ELF-1 (cell line): ENCODE data around the gene DBT.
"Not testable (repeated sequence)": the region's sequence is repeated elsewhere in the genome, so short reads cannot be mapped to it uniquely, and the experiment has no call there.

Source experiments
- DNase-seq: peaks from one replicate; pipeline ENCODE4 v3.0.0-alpha.2; 2016; ENCODE audit warnings: low read depth, low spot score

Gene DBT

DNA sequence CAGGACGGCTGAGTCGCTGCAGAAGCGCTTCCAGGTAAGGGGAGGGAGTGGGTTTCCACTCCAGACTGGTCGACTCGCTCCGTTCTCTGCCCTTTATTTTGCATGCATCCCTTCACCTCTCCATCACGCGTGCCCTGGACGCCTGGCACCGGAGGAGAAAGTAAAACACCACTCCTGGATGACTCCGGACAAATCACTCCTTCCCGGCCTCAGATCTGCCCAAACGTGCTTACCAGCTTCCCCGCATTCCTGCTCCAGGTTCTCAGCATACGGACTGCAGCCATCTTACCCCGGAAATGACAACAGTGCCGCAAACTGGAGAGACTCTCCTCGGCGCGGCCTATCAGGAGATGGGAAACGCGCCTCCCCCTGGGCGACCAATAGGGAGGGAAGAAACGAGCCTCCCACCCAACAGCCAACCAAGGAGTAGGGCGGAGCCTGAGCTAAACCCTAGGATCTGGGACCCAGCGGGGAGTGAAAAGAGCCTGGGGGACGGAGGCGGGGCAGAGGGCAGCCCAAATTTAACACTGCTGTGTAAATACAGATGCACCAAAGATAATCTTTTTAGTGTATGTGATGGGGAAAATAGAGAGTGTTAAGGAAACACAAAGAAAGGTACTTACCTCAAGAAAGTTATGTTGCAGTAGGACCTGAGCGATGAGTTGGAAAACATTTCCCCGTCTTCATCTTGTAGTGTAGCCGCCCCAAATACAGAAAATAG is at the start of gene DBT:
Gene DBT (minus strand): TSS at position 298 of the 721 bp plus-strand sequence. CDS start 14 bp downstream, at position 284.
- DNase-seq: peak; percentile 99

- DNase-seq: no peak
Observed at GRCh38 chr1:100298512-100298911, 48.9 kb upstream of the DBT start.

- not testable (repeated sequence) for DNase-seq
Observed at GRCh38 chr1:100296997-100297396, 47.4 kb upstream of the DBT start.

DNA sequence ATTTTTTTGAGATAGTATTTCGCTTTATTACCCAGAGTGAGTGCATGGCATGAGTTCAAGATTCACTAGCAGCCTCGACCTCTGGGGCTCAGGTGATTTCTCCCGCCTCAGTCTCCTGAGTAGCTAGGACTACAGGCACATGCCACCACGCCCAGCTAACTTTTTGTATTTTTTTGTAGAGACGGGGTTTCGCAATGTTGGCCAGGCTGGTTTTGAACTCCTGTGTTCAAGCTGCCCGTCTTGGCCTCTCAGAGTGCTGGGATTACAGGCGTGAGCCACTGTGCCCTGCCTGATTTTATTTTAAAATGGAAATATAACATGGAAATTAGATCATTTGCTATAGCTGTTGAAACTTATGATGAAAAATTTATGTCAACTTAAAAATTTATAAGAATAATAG is 46.5 kb upstream of the DBT start:
- DNase-seq: no peak

- no peak for DNase-seq
Observed at GRCh38 chr1:100292711-100293110, 43.1 kb upstream of the DBT start.

DNA sequence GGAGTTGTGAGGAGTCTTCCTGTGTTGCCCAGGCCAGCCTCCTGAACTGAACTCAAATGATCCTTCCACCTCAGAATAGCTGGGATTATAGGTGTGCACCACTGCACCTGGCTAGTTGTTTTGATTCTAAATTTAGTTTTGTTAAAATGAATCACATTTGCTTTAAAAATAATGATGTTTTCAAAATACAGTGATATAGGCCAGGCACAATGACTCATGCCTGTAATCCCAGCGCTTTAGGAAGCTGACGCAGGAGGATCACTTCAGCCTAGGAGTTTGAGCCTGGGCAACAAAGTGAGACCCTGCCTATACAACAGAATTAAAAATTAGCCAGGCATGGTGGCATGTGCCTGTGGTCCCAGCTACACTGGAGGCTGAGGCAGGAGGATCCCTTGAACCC is 40.7 kb upstream of the DBT start:
- no peak for DNase-seq

- no peak for DNase-seq
Observed at GRCh38 chr1:100287162-100287561, 37.5 kb upstream of the DBT start.

- DNase-seq: no peak
Observed at GRCh38 chr1:100284591-100284990, 35.0 kb upstream of the DBT start.

DNA sequence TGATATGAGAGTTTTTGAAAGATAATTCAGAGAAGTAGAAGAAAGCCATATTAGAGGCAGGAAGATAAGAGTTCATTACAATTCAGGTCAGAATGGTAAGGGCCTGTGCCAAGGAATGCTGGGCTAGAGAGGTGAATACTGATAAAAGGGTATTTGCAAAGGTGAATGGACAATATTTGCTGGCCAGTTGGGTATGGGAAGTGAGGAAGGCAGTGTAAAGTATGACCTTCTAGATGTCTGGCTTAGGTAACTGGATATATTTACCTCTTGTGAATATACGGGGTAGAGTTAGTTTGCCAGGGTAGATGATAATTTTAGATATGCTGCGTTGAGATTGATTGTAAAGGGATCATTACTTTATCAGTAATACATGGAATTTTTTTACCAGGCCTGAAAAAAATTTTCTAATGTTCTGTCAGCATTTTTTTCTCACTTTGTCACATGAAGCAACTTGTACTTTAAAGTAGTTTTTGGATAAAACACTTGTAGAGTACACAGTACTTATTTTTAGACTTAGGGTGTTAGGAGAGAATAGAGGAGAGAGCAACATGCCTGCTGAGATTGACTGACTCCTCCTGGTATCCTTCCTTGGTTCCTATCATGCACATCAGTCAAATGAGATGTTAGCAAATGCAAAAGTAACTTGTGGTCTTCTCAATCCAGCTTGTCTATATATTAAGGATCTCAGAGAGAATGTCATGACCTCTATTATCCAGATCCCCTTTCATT is 30.5 kb upstream of the DBT start:
- DNase-seq: no peak

GRCh38 chr1:100279358-100279923 is 29.8 kb upstream of the DBT start:
- no peak for DNase-seq

DNA sequence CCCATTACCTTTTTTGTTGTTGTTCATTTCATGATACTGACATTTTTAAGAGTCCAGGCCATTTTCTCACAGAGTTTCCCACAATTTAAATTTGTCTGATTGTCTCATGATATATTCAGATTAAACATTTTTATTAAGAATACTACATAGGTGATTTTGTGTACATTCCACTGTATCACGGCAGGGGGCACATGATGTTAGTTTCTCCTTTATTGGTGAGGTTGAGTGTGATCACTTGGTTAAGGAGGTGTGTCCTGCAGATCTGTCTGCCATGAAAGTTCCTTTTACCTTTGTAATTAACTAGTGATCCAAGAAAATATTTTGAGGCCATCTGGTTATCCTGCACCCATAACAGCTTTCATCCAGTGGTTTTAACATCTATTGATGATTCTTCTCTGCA is 28.2 kb upstream of the DBT start:
- no peak for DNase-seq

- DNase-seq: no peak
Observed at GRCh38 chr1:100268202-100268601, 18.6 kb upstream of the DBT start.

DNA sequence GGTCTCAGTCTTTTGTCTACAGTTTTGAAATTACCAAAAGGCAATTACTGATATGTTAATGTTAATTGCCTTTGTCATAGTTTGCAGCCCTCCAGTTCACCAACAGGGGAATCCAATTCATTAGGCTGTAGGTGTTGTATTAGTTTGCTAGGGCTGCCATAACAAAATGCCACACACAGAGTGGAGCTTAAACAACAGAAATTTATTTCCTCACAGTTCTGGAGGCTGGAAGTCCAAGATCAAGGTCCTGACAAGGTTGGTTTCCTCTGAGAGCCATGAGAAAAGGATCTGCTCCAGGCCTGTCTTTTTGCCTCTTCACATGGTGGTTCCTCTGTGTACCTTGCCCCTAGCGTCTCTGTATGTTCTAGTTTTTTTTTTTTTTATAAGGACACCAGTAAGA is 17.6 kb upstream of the DBT start:
- no peak for DNase-seq

GRCh38 chr1:100266741-100267140 is 17.1 kb upstream of the DBT start:
- DNase-seq: no peak

- DNase-seq: peak; percentile 94
Observed at GRCh38 chr1:100265931-100266740, 16.5 kb upstream of the DBT start, which contains the start of gene RTCA. Gene RTCA, plus strand, starts transcription at chr1:100266216. Its CDS starts 160 bp downstream, at chr1:100266376.

DNA sequence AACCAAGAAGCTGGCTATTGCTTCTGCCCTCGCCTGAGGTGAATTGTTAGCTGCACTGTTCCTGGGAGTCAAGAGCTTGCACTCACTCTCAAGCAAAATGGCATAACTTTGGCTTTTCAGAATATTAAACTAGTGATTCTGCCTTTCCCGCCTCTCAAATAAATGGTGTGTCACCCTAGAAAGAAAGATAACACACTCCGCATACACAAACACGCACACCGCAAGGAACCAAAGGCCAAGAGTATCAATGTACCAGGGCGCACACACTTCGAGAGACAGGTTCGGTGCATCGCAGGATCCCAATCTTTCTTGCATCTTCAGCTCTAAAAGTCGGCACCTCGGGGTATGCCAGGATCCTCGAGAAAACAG is 15.9 kb upstream of the DBT start:
- no peak for DNase-seq

DNA sequence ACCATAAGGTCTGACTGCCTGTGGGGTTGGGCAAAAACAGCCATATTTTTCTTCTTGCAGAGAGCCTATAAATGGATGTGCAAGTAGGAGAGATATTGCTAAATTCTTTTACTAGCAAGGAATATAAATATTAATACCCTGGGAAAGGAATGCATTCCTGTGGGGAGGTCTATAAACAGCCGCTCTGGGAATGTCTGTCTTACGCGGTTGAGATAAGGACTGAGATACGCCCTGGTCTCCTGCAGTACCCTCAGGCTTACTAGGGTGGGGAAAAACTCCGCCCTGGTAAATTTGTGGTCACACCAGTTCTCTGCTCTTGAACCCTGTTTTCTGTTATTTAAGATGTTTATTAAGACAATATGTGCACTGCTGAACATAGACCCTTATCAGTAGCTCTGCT is 14.4 kb upstream of the DBT start:
- DNase-seq: not testable (repeated sequence)

DNA sequence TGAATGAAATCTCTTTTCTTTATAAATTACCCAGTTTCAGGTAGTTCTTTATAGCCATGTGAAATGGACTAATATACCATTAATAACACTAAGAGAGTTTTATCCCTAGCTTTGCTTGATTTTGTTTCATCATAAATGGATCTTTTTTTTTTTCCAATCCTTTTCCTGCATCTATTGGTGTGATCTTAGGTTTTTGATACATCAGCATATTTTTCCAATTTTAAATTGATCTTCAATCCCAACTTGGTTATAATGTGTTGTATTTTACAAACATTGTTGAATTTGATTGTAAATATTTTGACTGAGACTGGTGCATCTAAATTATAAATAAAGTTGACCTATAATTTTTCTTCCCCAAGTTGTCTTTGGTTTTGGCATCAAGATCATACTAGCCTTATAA is 12.1 kb upstream of the DBT start:
- no peak for DNase-seq

GRCh38 chr1:100258427-100258826 is 8.8 kb upstream of the DBT start:
- DNase-seq: not testable (repeated sequence)

DNA sequence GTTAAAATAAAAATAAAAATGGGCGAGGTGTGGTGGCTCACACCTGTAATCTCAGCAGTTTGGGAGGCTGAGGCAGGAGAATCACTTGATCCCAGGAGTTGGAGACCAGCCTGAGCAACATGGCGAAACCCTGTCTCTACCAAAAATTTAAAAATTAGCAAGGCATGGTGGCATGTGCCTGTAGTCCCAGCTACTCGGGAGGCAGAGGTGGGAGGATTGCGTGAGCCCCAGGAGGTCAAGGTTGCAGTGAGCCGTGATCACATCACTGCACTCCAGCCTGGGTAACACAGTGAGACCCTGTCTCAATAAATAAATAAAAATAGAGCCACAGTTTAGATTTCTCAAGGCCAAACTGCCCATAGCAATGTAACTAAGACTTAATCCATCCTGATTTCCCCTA is 6.6 kb upstream of the DBT start:
- not testable (repeated sequence) for DNase-seq

- DNase-seq: peak; percentile 26
Observed at GRCh38 chr1:100253552-100253951, 3.9 kb upstream of the DBT start.

- DNase-seq: no peak
Observed at GRCh38 chr1:100252901-100253300, 3.3 kb upstream of the DBT start.
